Epithelial cell of esophagus (primary cell): Measurements from ENCODE around the gene LCN1.
"Not testable (repeated sequence)": the region's sequence is repeated elsewhere in the genome, so short reads cannot be mapped to it uniquely, and the experiment has no call there.

Experiments
- DNase-seq: peaks from one replicate; pipeline ENCODE4 v3.0.0; 2010; ENCODE audit warnings: low read depth
- H3K4me3 ChIP-seq: 2 replicates; pipeline ENCODE4 v1.5.1; 2011; ENCODE audit warnings: mild to moderate bottlenecking, low read length, control low read depth
- TF ChIP-seq, protein P1 (sequence below): IDR thresholded peaks from 2 replicates; pipeline ENCODE4 v1.5.1; 2011; ENCODE audit warnings: low read depth, mild to moderate bottlenecking, low read length, control low read depth, inconsistent platforms; ENCODE audit not compliant: insufficient read depth; ENCODE audit errors: missing control alignments

LCN1 gene

DNA sequence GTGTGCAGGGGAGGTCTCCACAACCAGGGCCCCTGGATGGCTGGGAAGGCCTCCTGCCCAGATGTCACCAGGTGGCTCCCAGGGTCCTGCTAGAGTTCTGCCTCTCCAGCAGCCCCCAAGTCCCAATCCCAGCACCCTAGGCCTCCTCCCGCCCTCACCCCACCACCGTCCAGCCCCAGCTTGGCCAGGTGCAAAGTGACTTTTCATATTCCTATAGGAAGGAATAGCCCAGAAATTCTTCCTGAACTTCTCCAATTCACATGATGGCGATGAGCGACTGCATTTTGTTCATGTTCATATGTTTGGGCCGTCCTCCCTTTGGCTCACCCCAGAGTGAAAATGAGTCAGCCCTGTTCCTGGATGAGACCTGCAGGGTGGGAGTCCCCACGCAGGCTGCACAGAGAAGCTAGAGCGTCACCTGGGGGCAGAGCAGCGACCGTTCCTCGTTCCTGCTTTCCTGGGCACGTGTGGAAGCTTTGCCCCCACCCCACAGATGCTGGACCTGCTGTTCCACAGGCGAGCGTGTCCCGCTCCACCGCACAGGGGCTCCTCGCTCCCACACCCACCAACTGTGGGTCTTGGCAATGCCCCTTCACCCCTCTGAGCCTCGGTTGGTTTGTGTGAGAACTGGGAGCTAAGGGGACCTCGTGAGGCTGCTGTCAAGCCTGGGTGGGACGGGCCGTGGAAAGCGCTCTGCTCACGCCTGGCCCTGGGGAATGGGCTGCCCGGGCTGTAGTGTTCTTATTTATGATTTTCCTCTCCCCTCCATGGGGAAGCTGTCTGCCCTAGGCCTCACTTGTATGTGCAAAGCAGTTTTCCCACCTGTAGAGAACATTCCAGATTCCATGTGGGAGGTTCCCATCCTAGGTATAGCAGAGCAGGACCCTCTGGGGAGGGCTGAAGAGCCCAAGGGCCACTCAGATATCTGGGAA, 13.9 kb upstream of the LCN1 start:
- H3K4me3 ChIP-seq = no peak overlapping the region
- DNase-seq = no peak
- TF ChIP-seq, protein P1, sequence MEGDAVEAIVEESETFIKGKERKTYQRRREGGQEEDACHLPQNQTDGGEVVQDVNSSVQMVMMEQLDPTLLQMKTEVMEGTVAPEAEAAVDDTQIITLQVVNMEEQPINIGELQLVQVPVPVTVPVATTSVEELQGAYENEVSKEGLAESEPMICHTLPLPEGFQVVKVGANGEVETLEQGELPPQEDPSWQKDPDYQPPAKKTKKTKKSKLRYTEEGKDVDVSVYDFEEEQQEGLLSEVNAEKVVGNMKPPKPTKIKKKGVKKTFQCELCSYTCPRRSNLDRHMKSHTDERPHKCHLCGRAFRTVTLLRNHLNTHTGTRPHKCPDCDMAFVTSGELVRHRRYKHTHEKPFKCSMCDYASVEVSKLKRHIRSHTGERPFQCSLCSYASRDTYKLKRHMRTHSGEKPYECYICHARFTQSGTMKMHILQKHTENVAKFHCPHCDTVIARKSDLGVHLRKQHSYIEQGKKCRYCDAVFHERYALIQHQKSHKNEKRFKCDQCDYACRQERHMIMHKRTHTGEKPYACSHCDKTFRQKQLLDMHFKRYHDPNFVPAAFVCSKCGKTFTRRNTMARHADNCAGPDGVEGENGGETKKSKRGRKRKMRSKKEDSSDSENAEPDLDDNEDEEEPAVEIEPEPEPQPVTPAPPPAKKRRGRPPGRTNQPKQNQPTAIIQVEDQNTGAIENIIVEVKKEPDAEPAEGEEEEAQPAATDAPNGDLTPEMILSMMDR = no peak

DNA sequence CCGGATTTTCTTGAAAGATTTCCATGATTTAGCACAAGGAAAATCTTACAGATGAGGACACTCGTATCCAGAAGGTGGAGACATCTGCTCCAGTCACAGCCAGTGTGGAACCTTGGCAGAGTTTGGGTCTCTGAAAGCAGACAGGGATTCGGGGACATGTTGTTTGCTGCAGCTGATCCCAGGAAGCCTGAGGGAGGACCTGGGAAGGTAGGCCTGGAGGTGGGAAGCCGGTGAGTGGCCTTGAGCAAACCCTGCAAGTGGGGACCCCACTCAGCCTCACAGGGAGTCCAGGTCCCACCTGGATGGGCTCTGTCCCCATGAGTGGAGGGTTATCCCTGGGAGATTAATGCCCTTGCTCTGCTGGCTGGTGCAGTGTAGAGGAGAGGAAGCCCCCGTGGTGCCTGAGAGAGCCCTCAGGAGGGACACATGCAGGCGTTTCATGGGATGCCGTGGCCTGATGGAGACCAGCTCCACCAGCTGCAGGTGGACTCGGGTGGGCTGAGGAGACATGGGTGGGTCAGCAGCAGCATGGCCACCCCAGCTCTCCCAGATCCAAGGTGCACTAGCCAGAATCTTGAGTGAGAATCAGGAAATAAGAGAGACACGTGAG, 12.9 kb upstream of the LCN1 start:
- DNase-seq = no peak
- TF ChIP-seq, protein P1 = no peak
- H3K4me3 ChIP-seq = no peak overlapping the region

DNA sequence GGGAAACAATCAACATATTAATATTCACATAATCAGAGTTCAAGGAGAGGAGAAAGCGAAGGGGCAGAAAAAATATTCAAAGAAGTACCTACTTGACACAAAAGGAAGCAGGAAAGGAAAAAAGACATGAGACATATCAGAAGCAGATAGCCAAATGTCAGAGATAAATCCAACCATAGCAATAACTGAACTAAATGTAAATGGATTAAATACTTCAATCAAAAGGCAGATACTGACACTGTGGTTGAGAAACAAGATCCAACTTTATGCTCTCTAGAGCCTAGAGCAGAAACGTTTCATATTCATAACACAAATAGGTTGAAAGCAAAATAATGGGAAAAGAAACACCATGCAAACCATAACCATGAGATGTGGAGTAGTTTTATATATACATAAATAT, 11.8 kb upstream of the LCN1 start:
- TF ChIP-seq, protein P1 = no peak
- DNase-seq = no peak
- no peak overlapping the region for H3K4me3 ChIP-seq

DNA sequence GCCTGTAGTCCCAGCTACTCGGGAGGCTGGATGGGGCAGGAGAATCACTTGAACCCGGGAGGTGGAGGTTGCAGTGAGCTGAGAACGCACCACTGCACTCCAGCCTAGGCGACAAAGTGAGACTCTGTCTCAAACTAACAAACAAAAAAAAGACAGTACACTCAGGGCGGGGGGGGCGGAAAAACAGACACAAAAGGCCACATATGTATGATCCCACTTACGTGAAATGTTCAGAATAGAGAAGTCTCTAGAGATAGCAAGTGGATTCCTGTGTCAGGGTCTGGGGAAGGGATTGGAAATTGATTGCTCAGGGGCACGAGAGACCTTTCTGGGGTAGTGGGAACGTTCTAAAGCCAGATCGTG, 9.0 kb upstream of the LCN1 start:
- DNase-seq = no peak
- no peak overlapping the region for H3K4me3 ChIP-seq
- TF ChIP-seq, protein P1 = no peak

DNA sequence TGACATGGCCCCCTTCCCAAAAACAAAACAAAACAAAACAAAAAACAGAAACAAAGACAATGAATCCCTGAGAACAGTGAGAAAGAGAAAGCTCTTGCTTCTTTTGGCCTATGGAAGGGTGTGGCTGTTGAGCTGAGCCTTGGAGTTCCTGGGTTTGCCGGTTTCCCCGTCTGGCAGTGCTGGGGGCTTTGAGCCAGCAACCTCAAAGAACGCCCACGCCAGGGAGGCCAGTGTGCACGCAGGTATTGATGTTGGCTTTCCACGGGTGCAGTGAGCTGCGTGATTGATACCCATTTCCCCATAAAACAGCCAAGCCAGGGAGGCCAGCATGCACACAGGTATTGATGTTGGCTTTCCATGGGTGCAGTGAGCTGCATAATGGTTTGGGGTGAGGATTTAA, 8.3 kb upstream of the LCN1 start:
- H3K4me3 ChIP-seq = no peak overlapping the region
- TF ChIP-seq, protein P1 = no peak
- DNase-seq = no peak

DNA sequence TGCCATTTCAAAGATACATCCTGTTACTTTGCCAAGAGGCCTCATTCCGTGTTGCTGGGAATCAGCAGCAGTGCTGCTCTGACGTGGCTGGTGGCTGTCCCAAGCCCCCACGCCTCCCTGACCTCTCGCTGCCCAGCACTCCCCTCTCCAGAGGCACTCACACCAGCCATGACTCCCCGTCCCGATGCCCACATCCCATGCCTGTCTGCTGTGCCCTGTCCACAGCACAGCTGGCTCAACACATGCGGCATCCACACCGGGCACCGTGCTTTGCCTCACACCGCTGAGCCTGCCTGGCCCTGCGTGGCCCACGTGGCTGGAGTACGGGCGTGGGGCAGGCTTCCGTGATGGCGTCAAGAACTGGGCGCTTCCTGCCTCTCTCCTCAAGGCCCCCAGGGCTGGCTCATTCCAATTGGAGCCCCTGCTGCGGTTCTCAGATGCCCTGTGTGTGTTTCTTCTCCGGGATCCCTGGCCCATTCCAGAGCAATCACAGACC, 7.8 kb upstream of the LCN1 start:
- TF ChIP-seq, protein P1 = no peak
- no peak overlapping the region for H3K4me3 ChIP-seq
- DNase-seq = no peak

DNA sequence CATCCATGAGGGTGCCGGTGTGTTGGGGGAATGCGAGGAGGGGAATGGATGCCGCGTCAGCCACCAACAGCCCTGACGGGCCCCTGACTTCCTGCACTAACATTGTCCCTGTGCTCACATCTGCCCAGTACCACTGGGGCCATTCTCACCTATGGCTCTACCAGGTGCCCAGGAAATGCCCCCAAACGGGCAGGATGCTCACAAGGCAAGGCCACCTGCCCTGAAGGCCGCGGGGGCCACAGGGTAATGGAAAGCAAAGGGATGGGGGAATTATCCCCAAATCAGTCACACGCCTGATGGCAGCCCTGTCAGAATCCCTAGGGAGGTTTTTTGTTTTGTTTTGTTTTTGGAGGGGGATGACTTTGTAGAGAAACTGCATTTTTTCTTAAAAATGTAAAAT, 7.3 kb upstream of the LCN1 start:
- not testable (repeated sequence) for DNase-seq, H3K4me3 ChIP-seq
